HG03469 (cell line): ENCODE data around the gene C16orf89.

Source experiments
- ATAC-seq: cut with Tn5 transposase; IDR thresholded peaks from one replicate; pipeline ENCODE4 v1.9.1; 2021; ENCODE audit warnings: mild to moderate bottlenecking, moderate library complexity, moderate number of reproducible peaks; ENCODE audit not compliant: unreplicated experiment

Gene C16orf89

DNA sequence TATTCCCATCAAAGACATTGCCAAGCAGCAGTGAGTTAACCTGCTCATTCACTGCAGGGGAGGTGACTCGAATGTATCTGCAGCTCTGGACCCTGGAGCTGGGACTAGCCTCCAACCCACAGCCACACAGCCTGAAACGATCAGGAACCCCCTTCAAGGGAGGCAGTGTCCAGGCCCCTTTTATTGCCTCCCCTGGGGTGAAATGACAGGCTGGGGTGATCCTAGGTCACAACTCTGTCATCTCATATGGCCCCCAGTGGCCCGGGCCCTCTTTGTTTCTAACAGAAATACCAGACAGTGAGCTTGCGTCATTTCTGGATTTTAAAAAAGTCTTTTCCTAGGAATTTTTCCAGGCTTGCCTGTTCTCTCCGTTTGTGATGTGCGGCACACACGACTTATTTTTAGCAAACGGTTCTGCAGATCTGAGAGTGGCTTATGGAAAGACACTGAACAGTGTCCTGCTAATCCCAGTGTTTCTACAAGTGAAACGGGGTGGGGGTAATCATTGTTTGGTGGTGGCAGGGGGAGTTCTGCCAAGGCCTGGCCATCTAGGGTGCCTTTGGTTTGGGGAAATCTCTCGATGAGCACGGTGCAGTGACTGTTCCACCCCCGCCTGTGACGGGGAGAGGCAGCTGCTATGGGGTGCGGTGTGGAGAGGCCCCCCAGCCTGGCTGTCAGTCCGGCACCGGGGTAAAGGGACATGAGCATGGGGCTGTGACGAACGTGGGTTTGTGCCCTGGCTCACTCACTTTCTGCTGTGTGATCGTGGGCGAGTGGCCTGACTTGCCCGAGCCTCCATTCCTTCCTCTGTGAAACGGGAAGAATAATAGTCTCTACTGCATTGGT lies 59.2 kb downstream of the C16orf89 start:
- ATAC-seq, result no peak

DNA sequence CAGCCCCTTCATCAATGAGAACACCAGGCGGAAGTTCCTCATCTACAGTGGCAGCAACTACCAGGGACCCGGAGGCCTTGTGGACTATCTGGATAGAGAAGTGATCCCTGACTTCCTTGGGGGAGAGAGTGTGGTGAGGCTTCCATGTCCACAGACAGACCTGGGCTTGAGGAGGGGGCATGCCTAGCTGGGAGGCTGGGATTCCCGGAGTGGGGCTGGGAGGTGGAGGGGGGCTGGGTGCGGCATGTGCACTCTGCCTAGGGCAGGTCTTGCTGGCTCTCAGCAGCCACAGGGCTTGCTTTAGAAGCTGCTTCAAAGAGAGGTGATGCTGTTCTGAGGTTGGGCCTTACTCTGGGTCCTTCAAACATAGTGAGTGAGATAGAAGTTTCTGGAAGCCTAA lies 59.8 kb downstream of the C16orf89 start:
- no peak for ATAC-seq

DNA sequence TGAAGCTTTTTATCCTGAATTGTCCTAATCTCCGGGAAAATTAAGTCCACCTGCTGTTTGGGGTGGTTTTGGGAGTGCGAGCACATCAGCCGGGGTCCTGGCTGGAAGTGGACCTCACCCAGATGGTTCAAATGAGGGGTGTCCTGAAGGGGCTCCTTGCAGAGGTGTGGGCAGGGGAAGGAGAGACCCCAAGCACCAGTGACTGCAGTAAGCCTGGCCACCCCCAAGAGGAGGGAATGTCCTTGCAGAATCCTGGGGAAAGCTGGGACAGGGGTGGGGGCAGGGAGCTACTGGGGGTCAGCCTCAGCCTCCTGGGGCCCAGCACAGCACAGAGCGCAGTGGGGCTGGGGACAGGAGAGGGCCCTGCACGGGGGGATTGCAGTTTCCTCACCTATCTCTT lies 61.4 kb downstream of the C16orf89 start:
- no peak for ATAC-seq

DNA sequence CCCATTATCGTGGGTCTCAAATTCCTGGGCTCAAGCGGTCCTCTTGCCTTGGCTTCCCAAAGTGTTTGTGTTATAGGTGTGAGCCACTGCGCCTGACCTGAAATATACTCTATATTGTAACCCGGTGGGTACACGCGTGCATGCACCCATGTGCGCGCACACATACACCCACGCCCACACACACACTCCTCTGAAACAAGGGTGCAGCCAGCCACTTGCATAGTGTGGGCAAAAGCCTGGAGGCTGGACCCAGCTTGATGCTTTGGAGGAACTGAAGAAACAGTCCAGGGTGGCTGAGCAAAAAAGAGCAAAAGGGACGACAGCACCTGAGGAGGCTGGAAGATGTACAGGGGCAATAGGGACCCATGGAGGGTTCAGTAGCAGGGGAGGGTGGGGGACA lies 61.9 kb downstream of the C16orf89 start:
- no peak for ATAC-seq

DNA sequence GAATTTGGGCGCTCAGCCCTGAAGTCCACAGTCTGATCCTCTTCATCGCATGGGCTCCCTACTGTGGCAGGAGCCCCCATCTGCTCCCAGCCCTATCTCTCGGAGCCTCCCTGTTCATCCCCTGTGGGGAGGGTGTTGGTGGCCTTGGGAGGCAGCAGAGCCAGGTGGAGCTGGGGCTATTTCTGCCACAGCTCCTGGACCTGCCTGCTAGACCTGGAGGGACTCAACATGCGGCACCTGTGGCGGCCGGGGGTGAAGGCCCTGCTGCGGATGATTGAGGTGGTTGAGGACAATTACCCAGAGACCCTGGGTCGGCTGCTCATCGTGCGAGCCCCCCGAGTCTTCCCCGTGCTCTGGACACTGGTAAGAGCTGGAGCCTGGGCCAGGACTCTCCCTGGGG lies 62.5 kb downstream of the C16orf89 start:
- no peak for ATAC-seq

DNA sequence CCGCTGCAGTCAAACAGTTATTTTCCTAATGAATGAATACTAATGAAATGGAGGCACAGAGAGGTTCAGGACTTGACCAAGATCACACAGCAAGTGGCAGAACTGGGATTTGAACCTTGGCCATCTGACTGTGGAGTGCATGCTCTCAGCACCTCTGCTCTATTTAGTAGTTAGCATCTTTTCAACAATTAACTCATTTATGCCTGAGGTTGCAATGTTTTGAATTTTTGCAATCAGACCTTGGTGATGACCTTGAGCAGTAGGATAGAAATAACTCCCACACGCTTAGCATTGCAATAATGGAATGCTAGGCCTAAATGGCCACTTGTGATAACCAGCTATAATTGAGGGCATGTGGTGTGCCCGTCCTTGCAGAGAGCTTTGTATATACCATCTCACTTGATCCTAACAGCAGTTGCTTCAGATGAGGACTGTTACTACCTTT lies 63.0 kb downstream of the C16orf89 start:
- no peak for ATAC-seq

DNA sequence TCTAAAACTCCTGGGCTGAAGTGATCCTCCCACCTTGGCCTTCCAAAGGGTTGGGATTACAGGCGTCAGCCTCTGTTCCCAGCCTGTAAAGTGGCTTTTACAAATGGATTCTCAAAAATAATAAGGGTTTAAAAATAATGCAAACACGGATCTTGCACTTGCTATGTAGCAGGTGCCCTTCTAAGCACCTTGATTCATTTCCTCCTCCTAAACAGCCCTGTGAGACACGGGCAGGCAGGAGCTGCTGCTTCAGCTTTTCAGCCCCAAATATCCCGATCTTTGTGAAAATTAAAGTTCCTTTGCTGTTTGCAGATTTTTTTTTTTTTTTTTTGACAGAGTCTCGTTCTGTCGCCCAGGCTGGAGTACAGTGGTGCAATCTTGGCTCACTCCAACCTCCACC lies 63.8 kb downstream of the C16orf89 start:
- ATAC-seq, result no peak

DNA sequence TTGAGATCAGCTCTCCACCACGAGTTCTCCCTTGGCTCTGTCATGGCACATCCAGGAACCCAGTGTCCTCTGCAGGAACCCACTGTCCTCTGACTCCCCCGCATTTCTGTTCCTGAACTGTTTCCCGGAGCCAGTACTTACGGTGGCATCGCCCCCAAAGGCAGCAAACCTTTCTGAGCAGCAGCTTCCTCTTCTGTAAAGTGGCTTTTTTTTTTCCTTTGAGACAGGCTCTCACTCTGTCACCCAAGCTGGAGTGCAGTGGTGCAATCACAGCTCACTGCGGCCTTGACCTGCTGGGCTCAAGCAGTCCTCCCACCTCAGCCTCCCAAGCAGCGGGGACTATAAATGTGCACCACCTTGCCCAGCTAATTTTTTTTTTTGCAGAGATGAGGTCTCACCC lies 64.2 kb downstream of the C16orf89 start:
- no peak for ATAC-seq

DNA sequence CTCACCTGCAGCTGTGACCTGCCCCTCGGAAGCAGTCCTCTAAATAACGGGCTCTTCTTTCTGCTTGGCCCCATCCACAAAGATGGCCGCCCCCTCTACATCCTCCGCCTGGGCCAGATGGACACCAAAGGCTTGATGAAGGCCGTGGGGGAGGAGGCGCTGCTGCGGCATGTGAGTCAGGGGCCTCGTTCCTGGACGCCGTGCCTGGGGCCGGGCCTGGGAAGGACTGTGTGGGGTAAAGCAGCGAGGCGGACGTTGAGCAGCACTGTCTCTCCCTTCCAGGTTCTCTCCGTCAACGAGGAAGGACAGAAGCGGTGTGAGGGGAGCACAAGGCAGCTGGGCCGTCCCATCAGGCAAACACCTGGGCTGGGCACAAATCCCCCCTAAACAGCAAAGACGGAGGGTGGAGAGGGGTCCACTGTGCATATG lies 65.2 kb downstream of the C16orf89 start:
- ATAC-seq, result no peak

DNA sequence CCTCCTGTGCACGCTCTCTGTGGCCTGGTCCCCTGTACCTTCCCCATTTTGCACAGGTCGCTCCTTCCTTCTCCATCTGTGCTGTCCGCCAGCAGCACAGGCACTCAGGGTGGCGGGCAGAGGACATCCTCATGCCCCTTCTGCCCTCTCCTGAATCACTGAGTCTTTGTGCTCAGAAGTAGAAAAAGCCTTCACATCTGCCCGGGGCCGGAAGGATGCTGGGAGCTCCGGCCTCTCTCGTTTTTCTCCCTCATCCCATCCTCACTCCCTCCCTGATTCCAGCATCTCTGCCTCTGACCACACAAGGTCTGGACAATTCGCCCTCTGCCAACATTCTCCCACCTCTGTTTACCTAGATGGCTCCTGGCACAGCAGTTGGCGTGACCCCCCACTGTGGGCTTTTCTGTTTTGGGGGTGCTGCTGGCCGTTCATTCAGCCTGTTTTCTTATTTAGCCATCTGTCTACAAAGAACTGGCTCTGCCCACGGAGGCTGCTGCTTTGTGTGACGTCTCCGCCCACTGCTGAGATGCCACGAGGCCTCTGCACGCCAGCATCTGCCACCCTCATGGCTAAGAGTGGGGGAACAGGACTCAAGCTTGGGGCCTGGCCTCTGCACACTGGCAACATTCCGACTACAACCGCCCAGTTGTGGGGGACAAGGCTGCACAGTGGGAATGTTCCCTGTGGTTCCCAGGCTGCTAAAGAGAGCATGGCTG lies 70.9 kb downstream of the C16orf89 start:
- ATAC-seq, result no peak
